ENCODE data around the gene TMBIM1. TPM values are rescaled to one million over a fixed set of nuclear protein-coding genes. Genes with fewer than 3 reads are reported as not detected.

The TMBIM1 gene
- total RNA-seq, 1 experiment from 2014 or later: 187 TPM

DNA sequence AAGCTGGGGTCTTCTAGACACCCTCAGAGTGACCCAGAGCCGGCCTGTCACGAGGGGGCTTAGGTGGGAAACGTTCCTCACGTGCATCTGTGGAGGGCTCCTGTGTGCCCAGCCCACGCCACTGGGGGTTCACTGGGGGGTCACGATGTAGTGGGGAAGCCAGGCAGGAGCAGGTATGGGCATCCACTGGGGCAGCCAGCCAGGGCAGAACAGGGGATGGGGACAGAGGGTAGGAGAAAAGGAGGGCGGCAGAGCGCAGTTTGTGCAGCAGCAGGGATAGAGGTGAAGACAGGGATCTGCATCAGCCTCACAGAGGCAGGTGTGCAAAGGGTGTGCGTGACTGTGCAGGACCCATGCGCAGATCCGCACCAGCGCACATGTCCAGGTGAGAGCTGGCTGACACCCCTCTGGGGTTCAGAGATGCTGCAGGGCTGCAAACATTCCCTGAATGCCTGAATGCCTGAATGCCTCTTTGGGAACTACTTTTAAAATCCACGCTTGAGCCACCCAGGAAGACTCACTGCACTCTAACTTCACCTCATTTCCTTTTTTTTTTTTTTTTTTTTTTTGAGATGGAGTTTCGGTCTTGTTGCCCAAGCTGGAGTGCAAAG is 11.9 kb downstream of the TMBIM1 start:
- Histone ChIP-seq H3F3A (ENCODE audit: insufficient read depth, low read depth) (peaks cover 44% of the 10 kb centered on the region), H3K9me2 (ENCODE audit: insufficient read depth) (no peaks in the 10 kb centered on the region), H3K4me2 (no peak overlapping the region), H3K36me3 (ENCODE audit: low read depth) (peaks cover 27% of the 10 kb centered on the region), H3K27ac (no peak overlapping the region), H3K4me3 (no peak overlapping the region), H3K4me1 (replicated peaks; ENCODE audit: insufficient read depth) (peaks cover 44% of the 10 kb centered on the region), H4K20me1 (ENCODE audit: insufficient read depth) (no peaks in the 10 kb centered on the region), H3K9me3 (ENCODE audit: insufficient read depth, low read depth) (no peaks in the 10 kb centered on the region), H3K79me2 (ENCODE audit: low read depth) (peaks cover 59% of the 10 kb centered on the region), H2AFZ (no peak overlapping the region), H3K27me3 (ENCODE audit: insufficient read depth, low read depth) (no peaks in the 10 kb centered on the region)
- intact Hi-C loops (cut with micrococcal nuclease; ENCODE audit: unreplicated experiment): no loop called here
- no peak for TF ChIP-seq EZH2 (IDR thresholded peaks at IDR 0.05; ENCODE audit: low read depth)
- TF ChIP-seq, protein P1, sequence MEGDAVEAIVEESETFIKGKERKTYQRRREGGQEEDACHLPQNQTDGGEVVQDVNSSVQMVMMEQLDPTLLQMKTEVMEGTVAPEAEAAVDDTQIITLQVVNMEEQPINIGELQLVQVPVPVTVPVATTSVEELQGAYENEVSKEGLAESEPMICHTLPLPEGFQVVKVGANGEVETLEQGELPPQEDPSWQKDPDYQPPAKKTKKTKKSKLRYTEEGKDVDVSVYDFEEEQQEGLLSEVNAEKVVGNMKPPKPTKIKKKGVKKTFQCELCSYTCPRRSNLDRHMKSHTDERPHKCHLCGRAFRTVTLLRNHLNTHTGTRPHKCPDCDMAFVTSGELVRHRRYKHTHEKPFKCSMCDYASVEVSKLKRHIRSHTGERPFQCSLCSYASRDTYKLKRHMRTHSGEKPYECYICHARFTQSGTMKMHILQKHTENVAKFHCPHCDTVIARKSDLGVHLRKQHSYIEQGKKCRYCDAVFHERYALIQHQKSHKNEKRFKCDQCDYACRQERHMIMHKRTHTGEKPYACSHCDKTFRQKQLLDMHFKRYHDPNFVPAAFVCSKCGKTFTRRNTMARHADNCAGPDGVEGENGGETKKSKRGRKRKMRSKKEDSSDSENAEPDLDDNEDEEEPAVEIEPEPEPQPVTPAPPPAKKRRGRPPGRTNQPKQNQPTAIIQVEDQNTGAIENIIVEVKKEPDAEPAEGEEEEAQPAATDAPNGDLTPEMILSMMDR (conservative IDR thresholded peaks at IDR 0.05): no peak
- DNase-seq: no peak
- ChIA-PET POLR2A (ENCODE audit: unreplicated experiment) (no interaction called here), CTCF (no interaction called here)
- BruUV-seq (replicated peaks): no TSS peak

DNA sequence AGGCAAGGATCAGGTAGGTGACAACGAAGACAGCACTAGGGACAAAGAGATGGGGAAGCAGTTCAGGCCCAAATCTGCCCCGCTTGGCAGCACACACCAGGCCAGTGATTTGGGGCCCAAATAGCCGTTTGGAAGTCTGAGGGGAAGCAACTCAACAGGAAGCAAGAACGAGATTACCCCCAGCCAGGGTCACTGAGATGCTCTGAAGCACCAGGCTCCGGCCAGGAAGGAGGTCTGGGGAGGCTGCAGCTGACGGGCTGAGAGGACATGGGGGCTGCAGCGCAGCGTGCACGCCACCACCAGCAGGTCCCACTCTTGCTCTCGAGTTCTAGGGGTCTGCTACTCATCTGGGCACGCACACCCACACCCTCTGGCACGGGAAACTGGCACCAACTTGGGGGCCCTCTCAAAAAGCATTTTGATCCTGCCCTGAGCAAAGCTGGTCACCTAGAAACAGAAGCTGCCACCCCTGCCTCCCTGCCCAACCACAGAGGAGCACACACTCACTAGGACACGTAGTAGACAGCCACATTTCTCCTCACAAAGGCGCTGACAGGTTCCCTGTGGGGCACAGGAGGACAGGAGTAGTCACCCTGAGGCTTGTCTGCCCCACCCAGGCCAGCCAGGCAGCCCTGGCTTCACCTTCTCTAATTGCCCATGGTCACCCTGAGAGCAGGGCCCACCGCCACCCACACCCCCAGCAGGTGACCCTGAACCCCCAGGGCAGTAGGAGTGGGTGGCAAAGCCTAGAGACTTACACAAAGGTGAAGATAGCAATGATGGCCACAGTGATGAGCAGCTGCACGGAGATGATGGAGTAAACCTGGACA is 13.6 kb downstream of the TMBIM1 start:
- TF ChIP-seq, protein P1 (conservative IDR thresholded peaks at IDR 0.05): no peak
- TF ChIP-seq EZH2 (IDR thresholded peaks at IDR 0.05; ENCODE audit: low read depth): no peak
- H3K36me3 ChIP-seq (ENCODE audit: low read depth): peaks cover 32% of the 10 kb centered on the region
- no peak overlapping the region for H3K4me3 ChIP-seq
- H3K9me3 ChIP-seq (ENCODE audit: insufficient read depth, low read depth): no peaks in the 10 kb centered on the region
- intact Hi-C loops (cut with micrococcal nuclease; ENCODE audit: unreplicated experiment): loop anchor here (10.0 kb wide), 1 partner anchor 376 kb away; the partner anchor contains the start of genes BCS1L and ZNF142
- H4K20me1 ChIP-seq (ENCODE audit: insufficient read depth): no peaks in the 10 kb centered on the region
- no peak overlapping the region for H3K27ac ChIP-seq
- no peak for DNase-seq
- ChIA-PET POLR2A (ENCODE audit: unreplicated experiment) (no interaction called here), CTCF (interaction anchor here (0.6 kb wide), 1 partner anchor 17 kb away, joined by 14 read pairs; no protein-coding TSS in a partner anchor)
- no TSS peak for BruUV-seq (replicated peaks)
- no peaks in the 10 kb centered on the region for H3K9me2 ChIP-seq (ENCODE audit: insufficient read depth)
- H2AFZ ChIP-seq: no peak overlapping the region
- H3K4me2 ChIP-seq: no peak overlapping the region
- peaks cover 39% of the 10 kb centered on the region for H3K4me1 ChIP-seq (replicated peaks; ENCODE audit: insufficient read depth)
- no peaks in the 10 kb centered on the region for H3K27me3 ChIP-seq (ENCODE audit: insufficient read depth, low read depth)
- peaks cover 43% of the 10 kb centered on the region for H3K79me2 ChIP-seq (ENCODE audit: low read depth)
- peaks cover 42% of the 10 kb centered on the region for H3F3A ChIP-seq (ENCODE audit: insufficient read depth, low read depth)

DNA sequence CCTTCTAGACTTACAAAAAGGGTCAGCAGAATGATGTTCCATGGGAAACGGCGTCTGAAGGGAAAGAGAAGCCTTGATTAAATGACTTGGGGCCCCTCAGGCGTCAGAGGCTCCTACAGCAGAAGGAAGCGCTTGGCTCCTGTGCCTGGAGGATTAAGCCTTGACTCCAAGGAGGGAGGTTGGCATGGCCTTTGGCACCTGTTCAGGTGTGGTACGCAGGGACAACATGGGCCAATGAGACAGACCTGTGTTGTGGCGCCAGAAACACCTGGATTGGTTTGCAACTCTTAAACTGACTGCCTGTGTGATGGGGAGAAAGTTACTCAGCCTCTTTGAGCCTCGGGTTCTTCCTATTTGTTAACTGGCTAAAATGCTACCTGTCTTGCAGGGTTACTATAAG is 14.4 kb downstream of the TMBIM1 start:
- Histone ChIP-seq H3K4me2 (no peak overlapping the region), H3K36me3 (ENCODE audit: low read depth) (peaks cover 35% of the 10 kb centered on the region), H3K4me3 (no peak overlapping the region), H3K4me1 (replicated peaks; ENCODE audit: insufficient read depth) (peaks cover 39% of the 10 kb centered on the region), H3K27me3 (ENCODE audit: insufficient read depth, low read depth) (no peaks in the 10 kb centered on the region), H2AFZ (no peak overlapping the region), H4K20me1 (ENCODE audit: insufficient read depth) (no peaks in the 10 kb centered on the region), H3K79me2 (ENCODE audit: low read depth) (peaks cover 36% of the 10 kb centered on the region), H3K9me3 (ENCODE audit: insufficient read depth, low read depth) (no peaks in the 10 kb centered on the region), H3K27ac (no peak overlapping the region), H3K9me2 (ENCODE audit: insufficient read depth) (no peaks in the 10 kb centered on the region), H3F3A (ENCODE audit: insufficient read depth, low read depth) (peaks cover 42% of the 10 kb centered on the region)
- BruUV-seq (replicated peaks): no TSS peak
- TF ChIP-seq EZH2 (IDR thresholded peaks at IDR 0.05; ENCODE audit: low read depth): no peak
- TF ChIP-seq, protein P1 (conservative IDR thresholded peaks at IDR 0.05): no peak
- ChIA-PET CTCF (no interaction called here), POLR2A (ENCODE audit: unreplicated experiment) (no interaction called here)
- DNase-seq: no peak
- intact Hi-C loops (cut with micrococcal nuclease; ENCODE audit: unreplicated experiment): loop anchor here (10.0 kb wide), 1 partner anchor 377 kb away; the partner anchor contains the start of genes BCS1L and ZNF142
